ENCODE results near the gene MTRR. TPM values are rescaled to one million over a fixed set of nuclear protein-coding genes. Genes with fewer than 3 reads are reported as not detected.

Gene MTRR
- total and polyA plus RNA-seq, 9 of the 15 experiments (the other 6 are each of a cell fraction or from before 2014, with no cell fraction given), result 39.3 to 84.6 (median 66.2) TPM

GRCh38 chr5:7844901-7845300 is 24.0 kb upstream of the MTRR start:
- intact Hi-C loops (cut with micrococcal nuclease), result no loop called here
- no peak overlapping the region for H3K4me2 ChIP-seq (ENCODE audit: insufficient read depth, low read length)

More at GRCh38 chr5:7844901-7845300, 24.0 kb upstream of the MTRR start:
- H3K9ac ChIP-seq (ENCODE audit: insufficient read depth in 1 of 2, low read depth in 2 of 2, low read length in 2 of 2), result no peak overlapping the region
- no peak overlapping the region for H2AFZ ChIP-seq (ENCODE audit: low read depth, low read length)
- no peaks in the 10 kb centered on the region for H4K20me1 ChIP-seq (replicated peaks; ENCODE audit: control insufficient read depth, insufficient read depth, low read length)
- H3K36me3 ChIP-seq (ENCODE audit: control insufficient read depth, insufficient read depth, low read length), result no peaks in the 10 kb centered on the region
- no peak overlapping the region for H3K27ac ChIP-seq (ENCODE audit: extremely low read depth, low read depth, low read length)
- DNase-seq (ENCODE audit: extremely low read depth in 1 of 4, low spot score in 3 of 4) (no peak), ATAC-seq (no peak), FAIRE-seq (no peak)
- peaks cover 0 to 2% of the 10 kb centered on the region in 2 experiments; a peak in 1 of 5 replicates for H3K4me1 ChIP-seq (replicated peaks in 1 of 2; ENCODE audit: control insufficient read depth in 2 of 2, insufficient read depth in 2 of 2, low read length in 2 of 2)
- TF ChIP-seq ZKSCAN3 (CRISPR knock-in tag; IDR thresholded peaks at IDR 0.05) (no peak), CEBPG (CRISPR knock-in tag; IDR thresholded peaks at IDR 0.05) (no peak), CEBPG (tag; conservative IDR thresholded peaks at IDR 0.05 in 1 of 2, IDR thresholded peaks at IDR 0.05 in 1 of 2) (no peak), ZBTB26 (CRISPR knock-in tag; IDR thresholded peaks at IDR 0.05) (no peak), ZNF24 (IDR thresholded peaks at IDR 0.05) (no peak), CREM (IDR thresholded peaks at IDR 0.05; ENCODE audit: low read depth) (no peak), TSC22D4 (tag; IDR thresholded peaks at IDR 0.05) (no peak), U2AF2 (optimal IDR thresholded peaks at IDR 0.05; ENCODE audit: low read depth, low read length) (no peak), ATF1 (CRISPR knock-in tag; IDR thresholded peaks at IDR 0.05) (no peak), ATF1 (tag; IDR thresholded peaks at IDR 0.05) (no peak), TEAD2 (tag; IDR thresholded peaks at IDR 0.05) (no peak), MAFF (IDR thresholded peaks at IDR 0.05; ENCODE audit: low read length) (no peak), CBX5 (IDR thresholded peaks at IDR 0.05; ENCODE audit: borderline replicate concordance, low read depth) (no peak), MBD2 (IDR thresholded peaks at IDR 0.05; ENCODE audit: borderline replicate concordance, low read depth) (no peak)
- no peaks in the 10 kb centered on the region for H3K79me2 ChIP-seq (ENCODE audit: control insufficient read depth, insufficient read depth, low read length)
- H3K4me3 ChIP-seq, result no peak overlapping the region
- in situ Hi-C loops (cut with MboI), result no loop called here
- H3K9me1 ChIP-seq (ENCODE audit: control insufficient read depth, insufficient read depth, low read length), result no peaks in the 10 kb centered on the region
- no peaks in the 10 kb centered on the region for H3K9me3 ChIP-seq (replicated peaks; ENCODE audit: control insufficient read depth, insufficient read depth, low read depth, low read length)
- POLR2A ChIA-PET, result interaction anchor here (0.9 to 1.0 kb wide), 3 partner anchors 10 to 23 kb away, joined by 3 to 4 read pairs (median 3); no protein-coding TSS in a partner anchor
- CTCF ChIA-PET (ENCODE audit: low intra/inter-chr PET ratio), result no interaction called here
- H3K27me3 ChIP-seq (ENCODE audit: control insufficient read depth in 2 of 2, insufficient read depth in 2 of 2, low read length in 2 of 2), result peaks cover 16 to 30% of the 10 kb centered on the region in 2 experiments; a peak in 4 of 5 replicates
- BruUV-seq (replicated peaks), result no TSS peak

All from K562 (cell line).